CD4-positive, alpha-beta T cell treated with Interferon gamma for 1 hour (primary cell): Measurements from ENCODE around the gene MRPL3.

Experiments used
- DNase-seq: peaks from one replicate; pipeline ENCODE4 v3.0.0-alpha.2; 2020

The MRPL3 gene

GRCh38 chr3:131502530-131503319 is at the start of gene MRPL3:
TSS of gene MRPL3 (minus strand) at chr3:131502971. CDS start at chr3:131502821, 150 bp downstream.
- peak; percentile 82 for DNase-seq

DNA sequence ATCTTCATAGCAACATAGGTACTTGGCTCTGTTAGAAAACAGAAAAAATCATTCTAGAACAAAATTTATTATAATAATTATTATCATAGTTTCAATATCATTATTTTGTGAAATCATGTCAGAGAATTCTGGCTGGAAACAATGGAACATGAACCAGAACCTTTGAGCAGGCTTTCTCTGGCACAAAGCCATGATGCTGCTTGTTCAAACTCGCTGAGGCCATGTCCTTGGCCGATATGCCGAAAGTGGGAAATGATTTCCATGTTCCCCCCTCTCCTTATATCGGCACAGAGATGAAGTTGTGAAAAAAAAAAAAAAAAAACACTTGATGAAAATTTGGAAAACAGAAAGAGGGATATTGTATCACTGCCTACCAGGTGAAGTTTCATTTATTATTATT is 49.0 kb upstream of the MRPL3 start:
- DNase-seq, result no peak

GRCh38 chr3:131550562-131551465 is 48.0 kb upstream of the MRPL3 start:
- DNase-seq, result no peak

DNA sequence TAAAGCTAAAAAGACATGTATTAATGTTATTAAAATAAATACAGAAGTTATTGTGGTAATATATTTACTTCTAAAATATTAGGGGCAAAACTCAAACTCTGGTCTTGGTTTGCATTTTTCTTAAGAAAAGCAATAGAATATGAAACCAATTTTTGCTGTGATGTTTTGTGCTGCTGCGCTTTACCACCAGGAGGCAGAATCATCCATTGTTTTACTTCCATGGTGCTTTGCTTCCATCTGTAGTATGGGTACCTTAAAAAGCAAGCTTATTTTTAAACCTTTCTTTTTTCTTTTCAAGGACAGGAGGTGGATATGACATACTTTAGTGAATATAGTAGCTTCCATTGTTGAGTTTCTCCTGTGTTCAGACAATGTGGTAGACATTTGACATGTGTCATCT is 46.6 kb upstream of the MRPL3 start:
- no peak for DNase-seq

- DNase-seq, result no peak
These were observed 44.8 kb upstream of the MRPL3 start for GRCh38 chr3:131547585-131547984.

DNA sequence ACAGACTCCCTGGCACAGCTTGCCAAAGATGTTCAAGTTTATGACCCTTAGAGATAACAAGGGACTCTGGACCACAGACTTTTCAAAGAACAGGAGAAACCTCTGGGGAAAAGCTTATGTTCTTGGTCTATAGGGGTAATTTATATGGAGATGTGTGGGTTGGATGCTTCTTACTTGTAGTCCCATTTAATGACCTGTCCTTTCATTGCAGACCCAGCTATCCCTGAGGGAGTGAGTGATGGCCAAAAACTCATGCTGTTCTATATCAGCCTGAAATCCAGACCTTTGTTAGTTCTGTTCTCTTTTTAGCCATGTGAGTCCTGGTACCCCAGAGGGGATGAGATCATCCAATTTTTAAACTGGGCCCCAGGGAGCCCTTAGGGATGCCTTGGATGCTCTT is 43.7 kb upstream of the MRPL3 start:
- DNase-seq, result no peak

DNA sequence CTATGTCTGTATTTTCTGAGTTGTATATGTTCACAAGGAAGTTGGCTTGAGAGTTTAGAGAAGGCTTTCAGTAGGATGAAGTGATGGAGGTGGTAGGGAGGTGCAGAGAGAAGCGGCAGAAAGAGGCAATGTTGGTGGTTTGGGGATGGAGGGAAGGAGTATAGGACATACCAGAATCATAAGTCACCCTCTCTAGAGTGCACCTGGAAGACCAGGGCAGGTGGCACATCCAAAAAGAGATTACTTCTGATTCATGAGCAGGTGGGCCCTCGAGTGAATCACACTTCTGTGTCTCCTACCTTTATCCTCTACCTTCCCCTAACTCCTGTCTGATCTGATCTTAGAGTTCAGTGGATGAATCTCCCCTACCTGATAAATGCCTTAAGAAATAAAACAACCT is 41.8 kb upstream of the MRPL3 start:
- DNase-seq, result no peak

DNA sequence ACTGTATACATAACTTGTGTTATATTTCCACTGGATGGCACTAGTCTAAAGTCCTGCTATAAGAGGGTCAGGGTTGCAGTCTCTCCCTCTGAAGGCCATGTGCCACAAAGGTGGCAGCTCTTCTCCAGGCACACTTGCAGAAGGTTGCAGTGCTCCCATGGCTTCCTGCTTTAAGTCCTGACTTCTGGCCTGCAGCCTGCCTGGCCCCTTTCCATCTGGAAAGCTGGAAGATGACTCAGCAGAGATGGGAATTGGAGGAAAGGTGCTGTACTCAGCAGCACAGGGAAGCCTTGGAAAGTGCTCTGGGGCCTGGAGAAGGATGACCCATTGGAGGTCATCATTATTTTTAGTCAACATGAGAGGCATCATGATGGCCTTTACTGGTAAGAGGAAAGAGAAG is 40.9 kb upstream of the MRPL3 start:
- no peak for DNase-seq

GRCh38 chr3:131541288-131541687 is 38.5 kb upstream of the MRPL3 start:
- DNase-seq, result no peak

GRCh38 chr3:131540821-131541220 is 38.0 kb upstream of the MRPL3 start:
- DNase-seq, result no peak

DNA sequence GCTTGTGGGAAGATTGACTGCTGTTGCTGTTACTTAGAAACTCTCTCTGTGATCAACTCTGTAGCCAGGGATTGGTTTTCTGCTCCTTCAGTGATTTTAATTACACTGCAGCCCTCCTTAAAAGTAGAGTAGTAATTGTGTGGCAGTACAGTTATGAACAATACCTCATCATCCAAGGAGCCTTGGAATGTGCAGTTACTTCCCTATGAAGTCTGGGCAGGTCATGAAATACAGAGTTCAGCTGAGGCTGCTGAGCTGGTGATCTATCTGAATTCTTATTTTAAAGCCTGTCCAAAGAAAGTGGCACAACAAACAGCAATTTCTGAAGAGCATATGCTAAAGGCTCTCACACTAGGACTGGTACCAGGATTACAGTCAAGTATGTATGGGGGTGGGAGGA is 37.4 kb upstream of the MRPL3 start:
- DNase-seq, result no peak

- no peak for DNase-seq
These were observed 36.2 kb upstream of the MRPL3 start for GRCh38 chr3:131538968-131539367.

DNA sequence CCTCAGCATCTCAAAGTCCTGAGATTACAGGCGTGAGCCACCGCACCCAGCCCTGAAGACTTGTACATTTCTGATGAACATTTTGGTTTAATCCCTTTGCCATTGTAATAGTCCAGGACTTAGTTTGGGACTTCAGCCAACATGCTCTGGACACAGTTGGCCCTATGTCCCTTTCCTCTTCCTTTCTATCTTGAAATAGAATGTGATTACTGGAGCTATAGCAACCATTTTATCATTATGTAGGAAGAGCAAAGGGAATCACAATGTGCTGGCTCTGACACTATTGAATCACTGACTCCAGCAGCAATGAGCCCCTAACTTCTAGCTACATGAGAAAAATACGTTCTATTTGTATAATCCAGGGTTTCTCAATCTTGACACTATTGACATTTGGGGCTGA is 34.8 kb upstream of the MRPL3 start:
- DNase-seq, result no peak

GRCh38 chr3:131535596-131535995 is 32.8 kb upstream of the MRPL3 start:
- no peak for DNase-seq

- DNase-seq, result no peak
These were observed 32.4 kb upstream of the MRPL3 start for GRCh38 chr3:131535131-131535530.

DNA sequence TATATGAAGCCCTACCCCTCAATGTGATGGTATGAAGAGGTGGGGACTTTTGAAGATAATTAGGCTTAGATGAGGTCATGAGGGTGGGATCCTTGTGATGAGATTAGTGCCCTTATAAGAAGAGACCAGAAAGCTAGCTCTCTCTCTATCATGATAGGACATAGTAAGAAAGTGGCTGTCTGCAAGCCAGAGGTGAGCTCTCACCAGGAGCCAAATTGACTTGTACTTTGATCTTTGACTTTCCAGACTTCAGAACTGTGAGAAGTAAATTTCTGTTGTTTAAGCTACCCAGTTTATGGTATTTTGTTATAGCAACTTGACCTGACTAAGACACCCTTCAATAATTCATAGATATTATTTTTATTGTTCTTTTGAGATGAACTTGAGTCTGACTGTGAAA is 29.9 kb upstream of the MRPL3 start:
- DNase-seq, result no peak

- no peak for DNase-seq
These were observed 28.1 kb upstream of the MRPL3 start for GRCh38 chr3:131530843-131531242.

- no peak for DNase-seq
These were observed 27.6 kb upstream of the MRPL3 start for GRCh38 chr3:131530388-131530787.

- DNase-seq, result no peak
These were observed 24.1 kb upstream of the MRPL3 start for GRCh38 chr3:131526801-131527347.

- DNase-seq, result no peak
These were observed 15.9 kb upstream of the MRPL3 start for GRCh38 chr3:131518680-131519079.

- DNase-seq, result no peak
These were observed 2.6 kb upstream of the MRPL3 start for GRCh38 chr3:131505421-131505820.

GRCh38 chr3:131503320-131503635 is 507 bp upstream of the MRPL3 start:
- no peak for DNase-seq

- no peak for DNase-seq
These were observed 822 bp downstream of the MRPL3 start for GRCh38 chr3:131501949-131502348.

DNA sequence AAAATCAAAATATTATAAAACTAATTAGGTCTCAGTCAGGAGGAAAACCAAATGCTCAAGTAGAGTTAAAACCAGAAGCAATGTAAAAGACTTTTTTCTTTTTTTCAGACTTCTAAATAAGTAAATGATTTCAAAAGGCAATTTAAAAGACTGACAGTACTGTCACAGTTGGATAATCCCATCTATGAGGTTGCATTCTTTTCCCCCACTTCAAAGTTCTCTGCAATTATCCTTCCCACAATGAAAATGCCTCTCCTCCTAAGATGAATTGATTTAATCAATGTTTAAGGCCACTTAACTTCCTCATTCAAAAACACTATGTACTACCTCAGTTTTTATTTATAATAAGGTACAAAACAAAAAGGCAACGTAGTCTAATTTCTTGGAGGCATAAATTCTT is 8.1 kb downstream of the MRPL3 start:
- no peak for DNase-seq
